ENCODE measurements around the gene TP53I13.

The TP53I13 gene

DNA sequence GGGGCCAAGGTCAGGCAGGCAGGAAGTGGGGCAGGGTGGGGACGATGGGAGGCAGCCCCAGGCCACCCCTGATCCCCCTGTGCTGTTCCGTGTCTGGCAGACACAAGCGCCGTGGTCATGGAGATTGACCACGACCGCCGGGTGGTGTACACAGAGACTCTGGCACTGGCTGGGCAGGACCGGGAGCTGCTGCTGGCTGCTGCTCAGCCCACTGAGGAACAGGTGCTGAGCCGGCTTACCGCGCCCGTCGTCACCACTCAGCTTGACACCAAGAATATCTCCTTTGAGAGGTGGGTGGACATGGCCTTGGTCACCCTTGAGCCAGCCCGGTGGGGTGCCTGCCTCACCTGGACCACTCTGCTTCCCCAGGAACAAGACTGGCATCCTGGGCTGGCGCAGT, 40.5 kb downstream of the TP53I13 start:
- H3K9ac ChIP-seq (ENCODE audit: low read length) = no peak overlapping the region
- H4K20me1 ChIP-seq (ENCODE audit: insufficient read depth, low read length) = no peaks in the 10 kb centered on the region
- H3K27ac ChIP-seq (ENCODE audit: low read depth, low read length, poor library complexity, severe bottlenecking) = no peak overlapping the region
- no peak overlapping the region for H3K4me3 ChIP-seq (ENCODE audit: low read depth, low read length, poor library complexity, severe bottlenecking)
- H3K4me1 ChIP-seq (ENCODE audit: insufficient read depth, low read length, severe bottlenecking) = peaks cover 36% of the 10 kb centered on the region
- no peak for TF ChIP-seq EZH2 (IDR thresholded peaks at IDR 0.05; ENCODE audit: borderline replicate concordance, low read length)
- TF ChIP-seq, protein P1, sequence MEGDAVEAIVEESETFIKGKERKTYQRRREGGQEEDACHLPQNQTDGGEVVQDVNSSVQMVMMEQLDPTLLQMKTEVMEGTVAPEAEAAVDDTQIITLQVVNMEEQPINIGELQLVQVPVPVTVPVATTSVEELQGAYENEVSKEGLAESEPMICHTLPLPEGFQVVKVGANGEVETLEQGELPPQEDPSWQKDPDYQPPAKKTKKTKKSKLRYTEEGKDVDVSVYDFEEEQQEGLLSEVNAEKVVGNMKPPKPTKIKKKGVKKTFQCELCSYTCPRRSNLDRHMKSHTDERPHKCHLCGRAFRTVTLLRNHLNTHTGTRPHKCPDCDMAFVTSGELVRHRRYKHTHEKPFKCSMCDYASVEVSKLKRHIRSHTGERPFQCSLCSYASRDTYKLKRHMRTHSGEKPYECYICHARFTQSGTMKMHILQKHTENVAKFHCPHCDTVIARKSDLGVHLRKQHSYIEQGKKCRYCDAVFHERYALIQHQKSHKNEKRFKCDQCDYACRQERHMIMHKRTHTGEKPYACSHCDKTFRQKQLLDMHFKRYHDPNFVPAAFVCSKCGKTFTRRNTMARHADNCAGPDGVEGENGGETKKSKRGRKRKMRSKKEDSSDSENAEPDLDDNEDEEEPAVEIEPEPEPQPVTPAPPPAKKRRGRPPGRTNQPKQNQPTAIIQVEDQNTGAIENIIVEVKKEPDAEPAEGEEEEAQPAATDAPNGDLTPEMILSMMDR (IDR thresholded peaks at IDR 0.05; ENCODE audit: low read length) = no peak
- no peaks in the 10 kb centered on the region for H3K36me3 ChIP-seq (ENCODE audit: insufficient read depth, low read length)
- peak overlapping the region; percentile 42 for H3K4me2 ChIP-seq (ENCODE audit: low read length)
- H3K27me3 ChIP-seq (ENCODE audit: insufficient read depth, low read length) = no peaks in the 10 kb centered on the region; the same call in 1 of the 2 replicates
- no peaks in the 10 kb centered on the region for H3K9me3 ChIP-seq (ENCODE audit: low read length)
- no peaks in the 10 kb centered on the region for H3K79me2 ChIP-seq (ENCODE audit: insufficient read depth, low read length)
- H3F3A ChIP-seq (ENCODE audit: insufficient read depth, low read length) = no peaks in the 10 kb centered on the region
- no peak overlapping the region for H2AFZ ChIP-seq (ENCODE audit: low read length)
- no peaks in the 10 kb centered on the region for H3K9me2 ChIP-seq (ENCODE audit: low read depth, low read length)

DNA sequence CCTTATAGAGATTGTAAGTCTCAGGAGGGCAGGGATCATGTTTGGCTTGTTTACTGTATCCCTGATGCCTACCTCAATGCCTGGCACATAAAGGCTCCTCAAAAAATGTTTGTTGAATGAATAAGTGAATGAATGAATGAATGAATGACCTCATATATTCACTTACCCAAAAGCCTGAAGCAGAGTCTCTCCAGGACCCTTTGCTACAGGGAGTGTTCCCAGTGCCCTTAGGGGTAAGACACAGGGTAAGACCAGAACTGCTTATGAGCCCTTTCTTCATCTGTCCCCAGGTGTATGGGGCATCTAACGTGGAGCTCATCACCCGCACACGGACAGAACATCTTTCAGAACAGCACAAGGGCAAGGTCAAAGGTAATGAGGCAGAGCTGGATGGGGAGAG, 41.9 kb downstream of the TP53I13 start:
- H3K36me3 ChIP-seq (ENCODE audit: insufficient read depth, low read length) = no peaks in the 10 kb centered on the region
- H3K79me2 ChIP-seq (ENCODE audit: insufficient read depth, low read length) = no peaks in the 10 kb centered on the region
- H3K27me3 ChIP-seq (ENCODE audit: insufficient read depth, low read length) = no peaks in the 10 kb centered on the region; the same call in 1 of the 2 replicates
- H3K4me2 ChIP-seq (ENCODE audit: low read length) = no peak overlapping the region
- H3F3A ChIP-seq (ENCODE audit: insufficient read depth, low read length) = no peaks in the 10 kb centered on the region
- no peak overlapping the region for H2AFZ ChIP-seq (ENCODE audit: low read length)
- H3K4me1 ChIP-seq (ENCODE audit: insufficient read depth, low read length, severe bottlenecking) = peaks cover 48% of the 10 kb centered on the region
- no peak overlapping the region for H3K4me3 ChIP-seq (ENCODE audit: low read depth, low read length, poor library complexity, severe bottlenecking)
- TF ChIP-seq, protein P1 (IDR thresholded peaks at IDR 0.05; ENCODE audit: low read length) = no peak
- no peak for TF ChIP-seq EZH2 (IDR thresholded peaks at IDR 0.05; ENCODE audit: borderline replicate concordance, low read length)
- no peaks in the 10 kb centered on the region for H4K20me1 ChIP-seq (ENCODE audit: insufficient read depth, low read length)
- H3K9me2 ChIP-seq (ENCODE audit: low read depth, low read length) = no peaks in the 10 kb centered on the region
- H3K27ac ChIP-seq (ENCODE audit: low read depth, low read length, poor library complexity, severe bottlenecking) = no peak overlapping the region
- no peak overlapping the region for H3K9ac ChIP-seq (ENCODE audit: low read length)
- no peaks in the 10 kb centered on the region for H3K9me3 ChIP-seq (ENCODE audit: low read length)

DNA sequence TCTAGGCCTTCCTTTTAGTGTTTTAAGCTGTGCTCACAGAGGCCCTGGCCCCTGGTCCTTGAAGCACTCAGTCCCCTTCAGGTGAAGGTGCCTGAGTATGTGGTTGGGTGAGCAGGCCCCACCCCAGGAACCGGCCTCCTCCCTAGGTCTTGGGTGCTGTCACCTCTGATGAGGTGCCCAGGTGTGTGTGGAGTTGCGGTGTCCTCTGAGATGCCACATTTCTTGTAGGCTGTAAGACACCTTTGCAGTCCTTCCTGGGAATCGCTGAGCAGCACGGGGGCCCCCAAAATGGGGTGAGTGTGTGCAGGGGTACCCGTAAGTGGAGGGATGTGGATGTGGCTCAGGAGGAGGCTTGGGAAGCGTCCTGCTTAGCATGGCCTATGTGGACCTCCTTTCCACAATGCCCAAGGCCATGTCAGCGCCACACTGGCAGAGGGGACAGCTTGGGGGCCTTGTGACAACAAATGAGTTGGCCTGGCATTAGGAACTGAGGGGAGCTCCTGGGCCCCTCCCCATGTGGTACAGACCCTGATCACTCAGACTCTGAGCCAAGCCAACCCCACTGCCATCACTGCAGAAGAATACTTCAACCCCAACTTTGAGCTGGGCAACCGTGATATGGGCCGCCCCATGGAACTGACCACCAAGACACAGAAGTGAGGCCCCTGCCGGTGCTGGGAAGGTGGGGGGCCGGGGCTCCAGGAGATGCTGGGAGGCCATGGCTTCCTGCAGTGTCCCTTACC, 43.0 kb downstream of the TP53I13 start:
- no peak overlapping the region for H3K4me2 ChIP-seq (ENCODE audit: low read length)
- no peak overlapping the region for H2AFZ ChIP-seq (ENCODE audit: low read length)
- H3K4me1 ChIP-seq (ENCODE audit: insufficient read depth, low read length, severe bottlenecking) = peaks cover 58% of the 10 kb centered on the region
- no peaks in the 10 kb centered on the region for H4K20me1 ChIP-seq (ENCODE audit: insufficient read depth, low read length)
- H3K9ac ChIP-seq (ENCODE audit: low read length) = no peak overlapping the region
- no peaks in the 10 kb centered on the region for H3K9me2 ChIP-seq (ENCODE audit: low read depth, low read length)
- TF ChIP-seq, protein P1 (IDR thresholded peaks at IDR 0.05; ENCODE audit: low read length) = no peak
- no peak for TF ChIP-seq EZH2 (IDR thresholded peaks at IDR 0.05; ENCODE audit: borderline replicate concordance, low read length)
- no peaks in the 10 kb centered on the region for H3K36me3 ChIP-seq (ENCODE audit: insufficient read depth, low read length)
- H3K9me3 ChIP-seq (ENCODE audit: low read length) = no peaks in the 10 kb centered on the region
- H3K4me3 ChIP-seq (ENCODE audit: low read depth, low read length, poor library complexity, severe bottlenecking) = no peak overlapping the region
- no peak overlapping the region for H3K27ac ChIP-seq (ENCODE audit: low read depth, low read length, poor library complexity, severe bottlenecking)
- peaks cover 3% of the 10 kb centered on the region; the same call in 1 of the 2 replicates for H3K27me3 ChIP-seq (ENCODE audit: insufficient read depth, low read length)
- H3F3A ChIP-seq (ENCODE audit: insufficient read depth, low read length) = no peaks in the 10 kb centered on the region
- H3K79me2 ChIP-seq (ENCODE audit: insufficient read depth, low read length) = no peaks in the 10 kb centered on the region

Data from OCI-LY1 (cell line).